Esophagus muscularis mucosa (tissue), 4 donors: Measurements from ENCODE around the gene ZNF136. TPM values are rescaled to one million over a fixed set of nuclear protein-coding genes. Genes with fewer than 3 reads are reported as not detected.

Source experiments
- DNase-seq: peaks from one replicate; pipeline ENCODE4 v3.0.0-alpha.2; 2017; ENCODE audit errors: extremely low spot score
- H3K27ac ChIP-seq, 4 donors: fragments of 200-600 bp; sonication (generic); replicated peaks in 1 of 4; 1 replicate in 3 of 4; 2 replicates in 1 of 4; pipeline ENCODE4 v1.5.1; 2016 to 2019; ENCODE audit warnings: mild to moderate bottlenecking in 1 of 4
- H3K27me3 ChIP-seq, 4 donors: fragments of 200-600 bp; sonication (generic); one replicate each; pipeline versions ENCODE4 v1.5.1 to v1.6.0; 2016 to 2019
- H3K36me3 ChIP-seq, 4 donors: fragments of 200-600 bp; sonication (generic); one replicate each; pipeline ENCODE4 v1.5.1; 2016 to 2019
- H3K4me1 ChIP-seq, 4 donors: fragments of 200-600 bp; sonication (generic); one replicate each; pipeline ENCODE4 v1.5.1; 2016 to 2019
- H3K4me3 ChIP-seq, 4 donors: fragments of 200-600 bp; sonication (generic); 1 replicate in 2 of 4; 2 replicates in 2 of 4; pipeline ENCODE4 v1.5.1; 2016 to 2019; ENCODE audit warnings: mild to moderate bottlenecking in 4 of 4, moderate library complexity in 1 of 4
- H3K9me3 ChIP-seq, 4 donors: fragments of 200-600 bp; sonication (generic); 1 replicate in 3 of 4; 2 replicates in 1 of 4; pipeline ENCODE4 v1.5.1; 2016 to 2019
- CTCF ChIP-seq, 3 experiments: fragments of 200-600 bp in 2 of 3; fragments of 450-650 bp in 1 of 3; sonication (generic) in 2 of 3; IDR thresholded peaks; one replicate each; pipeline ENCODE4 v1.5.1; 2017 to 2019; ENCODE audit warnings: antibody characterized with exemption in 3 of 3, mild to moderate bottlenecking in 2 of 3, moderate library complexity in 1 of 3
- EP300 ChIP-seq: sonication (generic); formaldehyde crosslinking; IDR thresholded peaks from one replicate; pipeline ENCODE4 v1.6.1; 2017; ENCODE audit warnings: antibody characterized with exemption
- POLR2A ChIP-seq: fragments of 450-650 bp; IDR thresholded peaks from one replicate; pipeline ENCODE4 v1.6.1; 2017; ENCODE audit warnings: antibody characterized with exemption, moderate library complexity, mild to moderate bottlenecking, low read depth
- POLR2AphosphoS5 ChIP-seq, 2 donors: sonication (generic); formaldehyde crosslinking; IDR thresholded peaks; one replicate each; pipeline ENCODE4 v1.6.1; 2017; ENCODE audit warnings: antibody characterized with exemption in 2 of 2
- WGBS: methylation state at CpG from one replicate; pipeline ENCODE4 v1.1.5; 2018; 5-methylcytosine and 5-hydroxymethylcytosine counted together
- intact Hi-C: fragments of 100-400 bp; cut with DNase I; formaldehyde crosslinking; loops from one replicate; pipeline ENCODE4 v1.15.1; 2023
- total RNA-seq, 4 donors: library from RNA; depleted of rRNA; stranded (reverse); fragments of >200 nt; gene quantifications; one replicate each; pipeline versions ENCODE4 v1.1.0 to v1.2.1, GENCODE V29; 2016

Gene ZNF136
- total RNA-seq, 4 donors from 2014 or later = 6.6 to 8.9 (median 7.5) TPM

GRCh38 chr19:12166626-12167025 is 3.7 kb downstream of the ZNF136 start:
- Histone ChIP-seq H3K4me1 (peaks cover 33 to 47% (median 44%) of the 10 kb centered on the region in 4 donors), H3K27ac (peak overlapping the region in 1 of 4 donors; percentile 36), H3K27me3 (no peaks in the 10 kb centered on the region), H3K9me3 (no peaks in the 10 kb centered on the region), H3K36me3 (peaks cover 0 to 38% (median 21%) of the 10 kb centered on the region in 4 donors), H3K4me3 (no peak overlapping the region)
- no peak for TF ChIP-seq POLR2AphosphoS5 (IDR thresholded peaks at IDR 0.05)
- TF ChIP-seq POLR2A = no peak
- no peak for TF ChIP-seq CTCF (IDR thresholded peaks at IDR 0.05)
- TF ChIP-seq EP300 = no peak
- DNase-seq = no peak
- intact Hi-C loops = no loop called here
- WGBS = 80% methylated on average over 1 of the region's 1 CpG

GRCh38 chr19:12180377-12180776 is 17.5 kb downstream of the ZNF136 start:
- H3K27me3 ChIP-seq = no peaks in the 10 kb centered on the region
- TF ChIP-seq POLR2A (no peak), CTCF (IDR thresholded peaks at IDR 0.05) (no peak), POLR2AphosphoS5 (IDR thresholded peaks at IDR 0.05) (no peak), EP300 (no peak)
- intact Hi-C loops = no loop called here
- no peak overlapping the region for H3K27ac ChIP-seq
- 99% methylated on average over 3 of the region's 3 CpGs for WGBS
- H3K4me3 ChIP-seq = no peak overlapping the region
- H3K9me3 ChIP-seq = no peaks in the 10 kb centered on the region
- H3K36me3 ChIP-seq = peaks cover 0 to 21% (median 10%) of the 10 kb centered on the region in 4 donors
- no peaks in the 10 kb centered on the region for H3K4me1 ChIP-seq
- no peak for DNase-seq

GRCh38 chr19:12187625-12188024 is 24.7 kb downstream of the ZNF136 start:
- no peak overlapping the region for H3K27ac ChIP-seq
- peaks cover 4 to 33% (median 21%) of the 10 kb centered on the region in 4 donors for H3K9me3 ChIP-seq
- DNase-seq = no peak
- no peak overlapping the region for H3K4me3 ChIP-seq
- WGBS = 96% methylated on average over 6 of the region's 6 CpGs
- peaks cover 29 to 75% (median 60%) of the 10 kb centered on the region in 4 donors for H3K36me3 ChIP-seq
- intact Hi-C loops = no loop called here
- no peaks in the 10 kb centered on the region for H3K27me3 ChIP-seq
- TF ChIP-seq CTCF (IDR thresholded peaks at IDR 0.05) = no peak
- TF ChIP-seq EP300 = no peak
- TF ChIP-seq POLR2A = no peak
- TF ChIP-seq POLR2AphosphoS5 (IDR thresholded peaks at IDR 0.05) = no peak
- no peaks in the 10 kb centered on the region for H3K4me1 ChIP-seq

GRCh38 chr19:12194827-12195731 is 32.2 kb downstream of the ZNF136 start:
- Histone ChIP-seq H3K4me1 (peaks cover 4 to 18% (median 14%) of the 10 kb centered on the region in 4 donors), H3K27me3 (no peaks in the 10 kb centered on the region), H3K36me3 (peaks cover 0 to 26% (median 11%) of the 10 kb centered on the region in 4 donors), H3K9me3 (peaks cover 0 to 3% (median 0%) of the 10 kb centered on the region in 4 donors), H3K4me3 (peak overlapping the region; percentile 65 to 85 (median 78)), H3K27ac (peak overlapping the region; percentile 84 to 87 (median 86))
- DNase-seq = peak; percentile 95
- WGBS = 2% methylated on average over 13 of the region's 62 CpGs
- TF ChIP-seq POLR2A = peak; percentile 30
- no peak for TF ChIP-seq EP300
- peak in 2 of 3 experiments; percentile 7 to 10 for TF ChIP-seq CTCF (IDR thresholded peaks at IDR 0.05)
- peak; percentile 89 to 91 for TF ChIP-seq POLR2AphosphoS5 (IDR thresholded peaks at IDR 0.05)
- intact Hi-C loops = no loop called here
